NCI-H1417 (cell line): ENCODE data around the gene LPAR3.

Experiments used
- DNase-seq, 3 experiments: peaks; one replicate each; lab custom pipeline; 2025; lab: John Stamatoyannopoulos, UW

LPAR3 gene

GRCh38 chr1:84856726-84857270, 36.2 kb downstream of the LPAR3 start:
- DNase-seq, result no peak

- DNase-seq, result no peak
Measured at GRCh38 chr1:84855691-84856630, 37.0 kb downstream of the LPAR3 start.

GRCh38 chr1:84855168-84855567, 37.8 kb downstream of the LPAR3 start:
- DNase-seq, result no peak

GRCh38 chr1:84853741-84854721, 39.0 kb downstream of the LPAR3 start:
- DNase-seq, result peak in 2 of 3 experiments; percentile 7 to 23

- DNase-seq, result no peak
Measured at GRCh38 chr1:84851839-84852238, 41.2 kb downstream of the LPAR3 start.

GRCh38 chr1:84849357-84849975, 43.5 kb downstream of the LPAR3 start:
- no peak for DNase-seq

GRCh38 chr1:84847253-84848250, 45.5 kb downstream of the LPAR3 start:
- peak; percentile 73 to 95 (median 86) for DNase-seq

GRCh38 chr1:84846387-84846786, 46.6 kb downstream of the LPAR3 start:
- no peak for DNase-seq

GRCh38 chr1:84845357-84845756, 47.6 kb downstream of the LPAR3 start:
- peak in 2 of 3 experiments; percentile 25 to 68 for DNase-seq

- DNase-seq, result no peak
Measured at GRCh38 chr1:84844094-84844493, 48.9 kb downstream of the LPAR3 start.

- DNase-seq, result no peak
Measured at GRCh38 chr1:84842748-84843231, 50.2 kb downstream of the LPAR3 start.

GRCh38 chr1:84841971-84842370, 51.0 kb downstream of the LPAR3 start:
- no peak for DNase-seq

GRCh38 chr1:84840346-84840745, 52.7 kb downstream of the LPAR3 start:
- DNase-seq, result no peak

GRCh38 chr1:84839544-84839943, 53.5 kb downstream of the LPAR3 start:
- DNase-seq, result no peak

GRCh38 chr1:84836145-84836544, 56.9 kb downstream of the LPAR3 start:
- no peak for DNase-seq

GRCh38 chr1:84835169-84835568, 57.8 kb downstream of the LPAR3 start:
- no peak for DNase-seq

GRCh38 chr1:84834419-84835064, 58.5 kb downstream of the LPAR3 start:
- DNase-seq, result no peak

GRCh38 chr1:84833194-84833593, 59.8 kb downstream of the LPAR3 start:
- DNase-seq, result no peak

GRCh38 chr1:84830136-84830535, 62.9 kb downstream of the LPAR3 start:
- peak in 2 of 3 experiments; percentile 16 to 42 for DNase-seq

- DNase-seq, result no peak
Measured at GRCh38 chr1:84827976-84828375, 65.0 kb downstream of the LPAR3 start.
